NCI-H2171 treated with DMSO at 0.1 percent for 48 hours (cell line): Measurements from ENCODE around the gene TMEM59.
A peak's percentile ranks its signal among the peaks of the same experiment; 100 is the strongest.

Source experiments
- DNase-seq: peaks from one replicate; lab custom pipeline; 2025; lab: John Stamatoyannopoulos, UW

TMEM59 gene

GRCh38 chr1:53982034-53982762, 70.8 kb downstream of the TMEM59 start:
- DNase-seq, result peak; percentile 38

GRCh38 chr1:53981220-53981619, 71.8 kb downstream of the TMEM59 start:
- DNase-seq, result no peak

- peak; percentile 98 for DNase-seq
Measured at GRCh38 chr1:53979712-53980450, 73.1 kb downstream of the TMEM59 start.
